Neutrophil (primary cell): ENCODE measurements around the gene RABGGTB.
"Not testable (repeated sequence)": the region's sequence is repeated elsewhere in the genome, so short reads cannot be mapped to it uniquely, and the experiment has no call there.

Experiments used
- H3K27ac ChIP-seq: fragments of 200-600 bp; sonication (generic); 2 replicates; pipeline ENCODE4 v1.5.1; 2016; ENCODE audit warnings: mild to moderate bottlenecking, moderate library complexity
- H3K27me3 ChIP-seq: fragments of 200-600 bp; sonication (generic); 2 replicates; pipeline ENCODE4 v1.6.0; 2016; ENCODE audit warnings: mild to moderate bottlenecking
- H3K36me3 ChIP-seq: fragments of 200-600 bp; sonication (generic); 2 replicates; pipeline ENCODE4 v1.5.1; 2017
- H3K4me1 ChIP-seq, 2 experiments: fragments of 200-600 bp in 1 of 2; sonication (generic) in 1 of 2; 1 replicate in 1 of 2; 2 replicates in 1 of 2; pipeline versions ENCODE4 v1.5.1 to v1.6.1; 2013 to 2016; ENCODE audit warnings: low read depth in 1 of 2, low read length in 1 of 2, mild to moderate bottlenecking in 1 of 2, moderate library complexity in 1 of 2; ENCODE audit not compliant: control insufficient read depth in 1 of 2, insufficient read depth in 1 of 2
- H3K4me3 ChIP-seq, 2 experiments: fragments of 200-600 bp in 1 of 2; sonication (generic) in 1 of 2; 1 replicate in 1 of 2; 2 replicates in 1 of 2; pipeline ENCODE4 v1.5.1; 2013 to 2016; ENCODE audit warnings: low read depth in 1 of 2, low read length in 1 of 2, mild to moderate bottlenecking in 1 of 2, moderate library complexity in 1 of 2
- H3K9me3 ChIP-seq: fragments of 200-600 bp; sonication (generic); 2 replicates; pipeline ENCODE4 v1.5.1; 2016
- CTCF ChIP-seq: fragments of 200-600 bp; sonication (generic); IDR thresholded peaks from 2 replicates; pipeline ENCODE4 v1.5.1; 2016; ENCODE audit warnings: antibody characterized with exemption

Gene RABGGTB

DNA sequence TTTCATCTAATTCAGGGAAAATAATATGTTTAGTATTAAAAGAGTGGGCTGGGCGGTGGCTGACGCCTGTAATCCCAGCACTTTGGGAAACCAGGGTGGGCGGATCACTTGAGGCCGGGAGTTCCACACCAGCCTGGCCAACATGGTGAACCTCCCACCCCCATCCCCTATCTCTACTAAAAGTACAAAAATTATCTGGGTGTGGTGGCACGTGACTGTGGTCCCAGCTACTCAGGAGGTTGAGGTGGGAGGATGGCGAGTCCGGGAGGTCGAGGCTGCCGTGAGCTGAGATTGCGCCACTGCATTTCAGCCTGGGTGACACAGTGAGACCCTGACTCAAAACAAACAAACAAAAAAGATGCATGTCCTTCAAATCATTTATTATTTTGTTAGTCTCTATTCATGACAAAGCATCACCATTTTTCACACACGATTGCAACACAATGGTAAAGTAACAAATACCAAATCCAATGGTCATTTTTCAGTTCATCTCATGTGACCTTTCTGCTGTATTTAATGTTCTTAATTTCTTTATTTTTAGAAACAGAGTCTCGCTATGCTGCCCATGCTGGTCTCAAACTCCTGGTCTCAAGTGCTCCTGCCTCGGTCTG, 11.7 kb downstream of the RABGGTB start:
- H3K27me3 ChIP-seq, result no peaks in the 10 kb centered on the region
- no peak overlapping the region for H3K4me3 ChIP-seq
- no peak overlapping the region for H3K27ac ChIP-seq
- no peaks in the 10 kb centered on the region for H3K4me1 ChIP-seq
- no peak for TF ChIP-seq CTCF
- peaks cover 51% of the 10 kb centered on the region for H3K36me3 ChIP-seq
- H3K9me3 ChIP-seq, result no peaks in the 10 kb centered on the region

GRCh38 chr1:75801480-75801879, 15.4 kb downstream of the RABGGTB start:
- H3K9me3 ChIP-seq, H3K4me1 ChIP-seq, H3K27me3 ChIP-seq: not testable (repeated sequence)

DNA sequence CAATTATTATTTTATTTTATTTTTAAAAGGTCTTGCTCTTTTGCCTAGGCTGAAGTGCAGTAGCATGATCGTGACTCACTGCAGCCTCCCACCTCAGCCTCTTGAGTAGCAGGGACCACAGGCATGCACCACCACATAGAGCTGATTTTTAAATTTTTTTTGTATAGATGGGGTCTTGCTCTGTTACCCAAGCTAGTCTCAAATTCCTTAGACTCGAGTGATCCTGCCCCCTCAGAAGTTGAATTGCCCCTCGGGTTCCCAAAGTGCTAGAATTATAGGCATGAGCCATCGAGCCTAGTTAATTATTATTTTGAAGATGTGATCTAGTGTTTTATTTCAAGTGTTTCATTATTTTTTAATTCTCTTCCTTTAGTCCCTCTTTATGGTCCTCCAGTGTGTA, 22.9 kb downstream of the RABGGTB start:
- TF ChIP-seq CTCF, result no peak
- Histone ChIP-seq H3K4me3 (no peak overlapping the region), H3K9me3 (no peaks in the 10 kb centered on the region), H3K36me3 (no peaks in the 10 kb centered on the region), H3K27ac (no peak overlapping the region), H3K4me1 (no peaks in the 10 kb centered on the region), H3K27me3 (no peaks in the 10 kb centered on the region)

More at GRCh38 chr1:75801480-75801879, 15.4 kb downstream of the RABGGTB start:
- not testable (repeated sequence) for H3K4me3 ChIP-seq, H3K27ac ChIP-seq
- peaks cover 13% of the 10 kb centered on the region for H3K36me3 ChIP-seq

- not testable (repeated sequence) for H3K4me3 ChIP-seq, H3K27me3 ChIP-seq, H3K27ac ChIP-seq, H3K36me3 ChIP-seq, H3K9me3 ChIP-seq, H3K4me1 ChIP-seq
These were observed 24.1 kb downstream of the RABGGTB start for GRCh38 chr1:75810113-75810512.

DNA sequence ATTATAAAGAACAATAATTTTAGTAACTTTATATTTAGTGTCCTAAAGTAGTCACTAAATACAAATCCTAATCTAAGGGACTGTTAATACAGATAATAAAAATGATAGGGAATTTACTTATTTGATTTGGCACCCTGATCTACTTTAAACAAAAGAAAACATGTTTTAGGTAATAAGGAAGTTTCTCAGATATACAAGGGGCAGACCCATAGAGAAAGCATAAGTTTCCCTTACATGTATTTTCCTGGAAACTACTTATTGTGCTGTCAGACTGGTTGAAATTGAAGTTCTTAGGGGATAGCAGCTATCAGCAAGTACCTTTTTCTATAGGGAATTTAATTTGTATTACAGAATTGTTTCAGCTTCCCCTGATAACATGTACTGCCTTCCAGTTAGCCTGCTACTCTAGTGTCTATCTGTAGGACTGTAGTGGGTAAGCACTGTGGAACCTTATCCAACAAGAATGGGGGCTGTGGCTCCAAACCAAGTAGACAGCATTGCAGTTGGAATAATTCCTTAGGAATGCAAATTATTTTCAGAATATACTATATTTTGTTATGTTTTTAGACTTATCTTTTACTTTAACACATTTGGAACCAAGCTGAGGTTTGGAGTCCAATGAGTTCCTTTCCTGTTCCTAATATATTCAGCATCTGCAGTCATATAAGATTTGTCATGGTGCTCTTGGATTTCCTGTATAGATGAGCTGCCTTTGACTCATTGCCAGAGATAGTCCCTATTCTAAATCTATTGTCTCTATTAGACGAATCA, 25.3 kb downstream of the RABGGTB start:
- no peaks in the 10 kb centered on the region for H3K9me3 ChIP-seq
- no peaks in the 10 kb centered on the region for H3K36me3 ChIP-seq
- no peak for TF ChIP-seq CTCF
- H3K4me3 ChIP-seq, result no peak overlapping the region
- H3K27me3 ChIP-seq, result no peaks in the 10 kb centered on the region
- no peak overlapping the region for H3K27ac ChIP-seq
- H3K4me1 ChIP-seq, result no peaks in the 10 kb centered on the region

GRCh38 chr1:75812065-75812464, 26.0 kb downstream of the RABGGTB start:
- H3K27me3 ChIP-seq, result no peaks in the 10 kb centered on the region
- no peaks in the 10 kb centered on the region for H3K36me3 ChIP-seq
- H3K27ac ChIP-seq, result no peak overlapping the region
- no peak for TF ChIP-seq CTCF
- H3K4me1 ChIP-seq, result no peaks in the 10 kb centered on the region
- no peak overlapping the region for H3K4me3 ChIP-seq
- no peaks in the 10 kb centered on the region for H3K9me3 ChIP-seq

DNA sequence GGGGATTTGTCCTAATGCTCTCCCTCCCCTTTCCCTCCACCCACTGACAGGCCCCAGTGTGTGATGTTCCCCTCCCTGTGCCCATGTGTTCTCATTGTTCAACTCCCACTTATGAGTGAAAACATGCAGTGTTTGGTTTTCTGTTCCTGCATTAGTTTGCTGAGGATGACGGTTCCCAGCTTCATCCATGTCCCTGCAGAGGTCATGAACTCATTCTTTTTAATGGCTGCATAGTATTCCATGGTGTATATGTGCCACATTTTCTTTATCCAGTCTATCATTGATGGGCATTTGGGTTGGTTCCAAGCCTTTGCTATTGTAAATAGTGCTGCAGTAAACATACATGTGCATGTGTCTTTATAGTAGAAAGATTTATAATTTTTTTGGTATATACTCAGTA, 37.5 kb downstream of the RABGGTB start:
- not testable (repeated sequence) for H3K4me3 ChIP-seq

More for the DNA sequence above, 37.5 kb downstream of the RABGGTB start:
- H3K27ac ChIP-seq, H3K9me3 ChIP-seq, H3K4me1 ChIP-seq, H3K27me3 ChIP-seq, H3K36me3 ChIP-seq: not testable (repeated sequence)
